ENCODE measurements around the gene RBM6.
"Not testable (repeated sequence)": the region's sequence is repeated elsewhere in the genome, so short reads cannot be mapped to it uniquely, and the experiment has no call there.

DNA sequence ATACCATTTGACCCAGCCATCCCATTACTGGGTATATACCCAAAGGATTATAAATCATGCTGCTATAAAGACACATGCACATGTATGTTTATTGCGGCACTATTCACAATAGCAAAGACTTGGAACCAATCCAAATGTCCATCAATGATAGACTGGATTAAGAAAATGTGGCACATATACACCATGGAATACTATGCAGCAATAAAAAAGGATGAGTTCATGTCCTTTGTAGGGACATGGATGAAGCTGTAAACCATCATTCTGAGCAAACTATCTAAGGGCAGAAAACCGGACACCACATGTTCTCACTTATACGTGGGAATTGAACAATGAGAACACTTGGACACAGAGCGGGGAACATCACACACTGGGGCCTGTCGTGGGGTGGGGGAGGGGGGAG, 91.3 kb downstream of the RBM6 start:
- TF ChIP-seq POLR2A, POLR2AphosphoS5 (IDR thresholded peaks at IDR 0.05): not testable (repeated sequence)
- TF ChIP-seq, protein P1, sequence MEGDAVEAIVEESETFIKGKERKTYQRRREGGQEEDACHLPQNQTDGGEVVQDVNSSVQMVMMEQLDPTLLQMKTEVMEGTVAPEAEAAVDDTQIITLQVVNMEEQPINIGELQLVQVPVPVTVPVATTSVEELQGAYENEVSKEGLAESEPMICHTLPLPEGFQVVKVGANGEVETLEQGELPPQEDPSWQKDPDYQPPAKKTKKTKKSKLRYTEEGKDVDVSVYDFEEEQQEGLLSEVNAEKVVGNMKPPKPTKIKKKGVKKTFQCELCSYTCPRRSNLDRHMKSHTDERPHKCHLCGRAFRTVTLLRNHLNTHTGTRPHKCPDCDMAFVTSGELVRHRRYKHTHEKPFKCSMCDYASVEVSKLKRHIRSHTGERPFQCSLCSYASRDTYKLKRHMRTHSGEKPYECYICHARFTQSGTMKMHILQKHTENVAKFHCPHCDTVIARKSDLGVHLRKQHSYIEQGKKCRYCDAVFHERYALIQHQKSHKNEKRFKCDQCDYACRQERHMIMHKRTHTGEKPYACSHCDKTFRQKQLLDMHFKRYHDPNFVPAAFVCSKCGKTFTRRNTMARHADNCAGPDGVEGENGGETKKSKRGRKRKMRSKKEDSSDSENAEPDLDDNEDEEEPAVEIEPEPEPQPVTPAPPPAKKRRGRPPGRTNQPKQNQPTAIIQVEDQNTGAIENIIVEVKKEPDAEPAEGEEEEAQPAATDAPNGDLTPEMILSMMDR (IDR thresholded peaks at IDR 0.05), result not testable (repeated sequence)
